ENCODE results near the gene PCDHA10.
"Not testable (repeated sequence)": the region's sequence is repeated elsewhere in the genome, so short reads cannot be mapped to it uniquely, and the experiment has no call there.

Gene PCDHA10

DNA sequence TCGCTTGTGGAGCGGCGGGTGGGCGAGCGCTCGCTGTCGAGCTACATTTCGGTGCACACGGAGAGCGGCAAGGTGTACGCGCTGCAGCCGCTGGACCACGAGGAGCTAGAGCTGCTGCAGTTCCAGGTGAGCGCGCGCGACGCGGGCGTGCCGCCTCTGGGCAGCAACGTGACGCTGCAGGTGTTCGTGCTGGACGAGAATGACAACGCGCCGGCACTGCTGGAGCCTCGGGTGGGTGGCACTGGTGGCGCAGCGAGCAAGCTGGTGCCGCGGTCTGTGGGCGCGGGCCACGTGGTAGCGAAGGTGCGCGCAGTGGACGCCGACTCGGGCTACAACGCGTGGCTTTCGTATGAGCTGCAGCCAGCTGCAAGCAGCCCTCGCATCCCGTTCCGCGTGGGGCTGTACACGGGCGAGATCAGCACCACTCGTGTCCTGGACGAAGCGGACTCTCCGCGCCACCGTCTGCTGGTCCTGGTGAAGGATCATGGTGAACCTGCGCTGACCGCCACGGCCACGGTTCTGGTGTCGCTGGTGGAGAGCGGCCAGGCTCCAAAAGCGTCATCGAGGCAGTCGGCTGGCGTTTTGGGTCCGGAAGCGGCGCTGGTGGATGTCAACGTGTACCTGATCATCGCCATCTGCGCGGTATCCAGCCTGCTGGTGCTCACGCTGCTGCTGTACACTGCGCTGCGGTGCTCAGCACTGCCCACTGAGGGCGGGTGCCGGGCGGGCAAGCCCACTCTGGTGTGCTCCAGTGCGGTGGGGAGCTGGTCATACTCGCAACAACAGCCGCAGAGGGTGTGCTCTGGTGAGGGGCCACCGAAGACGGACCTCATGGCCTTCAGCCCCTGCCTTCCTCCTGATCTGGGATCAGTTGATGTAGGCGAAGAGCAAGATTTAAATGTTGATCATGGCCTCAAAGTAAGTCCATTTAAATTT lies 12.6 kb upstream of the PCDHA10 start:
- no peak for DNase-seq (ENCODE audit: low read depth)

DNA sequence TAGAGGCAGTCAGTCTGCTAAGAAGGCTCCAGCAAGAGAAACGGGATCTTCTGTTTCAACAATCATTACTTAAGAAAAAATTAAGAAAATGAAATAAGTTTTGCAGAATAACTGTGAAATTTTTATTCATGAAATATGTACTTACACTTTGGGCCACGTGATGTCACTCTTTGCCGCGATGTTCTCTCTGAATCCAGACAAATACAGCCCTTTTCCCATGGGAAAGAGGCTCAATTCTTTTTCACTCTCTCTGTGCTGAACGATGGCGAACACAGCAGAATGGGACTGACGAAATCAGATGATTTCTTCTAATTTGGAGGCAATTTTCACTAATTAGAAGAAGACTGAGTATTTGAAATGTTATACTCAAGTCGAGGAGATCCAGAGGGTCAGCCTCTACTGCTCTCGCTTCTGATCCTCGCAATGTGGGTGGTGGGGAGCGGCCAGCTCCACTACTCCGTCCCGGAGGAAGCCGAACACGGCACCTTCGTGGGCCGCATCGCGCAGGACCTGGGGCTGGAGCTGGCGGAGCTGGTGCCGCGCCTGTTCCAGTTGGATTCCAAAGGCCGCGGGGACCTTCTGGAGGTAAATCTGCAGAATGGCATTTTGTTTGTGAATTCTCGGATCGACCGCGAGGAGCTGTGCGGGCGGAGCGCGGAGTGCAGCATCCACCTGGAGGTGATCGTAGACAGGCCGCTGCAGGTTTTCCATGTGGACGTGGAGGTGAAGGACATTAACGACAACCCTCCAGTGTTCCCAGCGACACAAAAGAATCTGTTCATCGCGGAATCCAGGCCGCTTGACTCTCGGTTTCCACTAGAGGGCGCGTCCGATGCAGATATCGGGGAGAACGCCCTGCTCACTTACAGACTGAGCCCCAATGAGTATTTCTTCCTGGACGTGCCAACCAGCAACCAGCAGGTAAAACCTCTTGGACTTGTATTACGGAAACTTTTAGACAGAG lies 7.3 kb upstream of the PCDHA10 start, which contains the start of gene PCDHA9:
TSS of gene PCDHA9 (plus strand) at position 244 of the 964 bp plus-strand sequence. CDS start at position 358, 114 bp downstream.
- not testable (repeated sequence) for DNase-seq (ENCODE audit: low read depth)

DNA sequence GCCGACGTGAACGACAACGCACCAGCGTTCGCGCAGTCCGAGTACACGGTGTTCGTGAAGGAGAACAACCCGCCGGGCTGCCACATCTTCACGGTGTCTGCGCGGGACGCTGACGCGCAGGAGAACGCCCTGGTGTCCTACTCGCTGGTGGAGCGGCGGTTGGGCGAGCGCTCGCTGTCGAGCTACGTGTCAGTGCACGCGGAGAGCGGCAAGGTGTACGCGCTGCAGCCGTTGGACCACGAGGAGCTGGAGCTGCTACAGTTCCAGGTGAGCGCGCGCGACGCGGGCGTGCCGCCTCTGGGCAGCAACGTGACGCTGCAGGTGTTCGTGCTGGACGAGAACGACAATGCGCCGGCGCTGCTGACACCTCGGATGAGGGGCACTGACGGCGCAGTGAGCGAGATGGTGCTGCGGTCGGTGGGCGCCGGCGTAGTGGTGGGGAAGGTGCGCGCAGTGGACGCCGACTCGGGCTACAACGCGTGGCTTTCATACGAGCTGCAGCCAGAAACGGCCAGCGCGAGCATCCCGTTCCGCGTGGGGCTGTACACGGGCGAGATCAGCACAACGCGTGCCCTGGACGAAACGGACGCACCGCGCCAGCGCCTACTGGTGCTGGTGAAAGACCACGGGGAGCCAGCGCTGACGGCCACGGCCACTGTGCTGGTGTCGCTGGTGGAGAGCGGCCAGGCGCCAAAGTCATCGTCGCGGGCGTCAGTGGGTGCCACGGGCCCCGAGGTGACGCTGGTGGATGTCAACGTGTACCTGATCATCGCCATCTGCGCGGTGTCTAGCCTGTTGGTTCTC lies 5.7 kb upstream of the PCDHA10 start:
- not testable (repeated sequence) for DNase-seq (ENCODE audit: low read depth)

DNA sequence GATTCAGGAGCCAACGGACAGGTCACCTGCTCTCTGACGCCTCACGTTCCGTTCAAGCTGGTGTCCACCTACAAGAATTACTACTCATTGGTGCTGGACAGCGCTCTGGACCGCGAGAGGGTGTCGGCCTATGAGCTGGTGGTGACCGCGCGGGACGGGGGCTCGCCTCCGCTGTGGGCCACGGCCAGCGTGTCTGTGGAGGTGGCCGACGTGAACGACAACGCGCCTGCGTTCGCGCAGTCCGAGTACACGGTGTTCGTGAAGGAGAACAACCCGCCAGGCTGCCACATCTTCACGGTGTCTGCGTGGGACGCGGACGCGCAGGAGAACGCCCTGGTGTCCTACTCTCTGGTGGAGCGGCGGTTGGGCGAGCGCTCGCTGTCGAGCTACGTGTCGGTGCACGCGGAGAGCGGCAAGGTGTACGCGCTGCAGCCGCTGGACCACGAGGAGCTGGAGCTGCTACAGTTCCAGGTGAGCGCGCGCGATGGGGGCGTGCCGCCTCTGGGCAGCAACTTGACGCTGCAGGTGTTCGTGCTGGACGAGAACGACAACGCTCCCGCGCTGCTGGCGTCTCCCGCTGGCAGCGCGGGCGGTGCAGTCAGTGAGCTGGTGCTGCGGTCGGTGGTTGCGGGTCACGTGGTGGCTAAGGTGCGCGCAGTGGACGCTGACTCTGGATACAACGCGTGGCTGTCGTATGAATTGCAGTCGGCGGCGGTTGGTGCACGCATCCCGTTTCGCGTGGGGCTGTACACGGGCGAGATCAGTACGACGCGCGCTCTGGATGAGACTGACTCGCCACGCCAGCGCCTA lies 1.7 kb downstream of the PCDHA10 start:
- DNase-seq (ENCODE audit: low read depth), result no peak

DNA sequence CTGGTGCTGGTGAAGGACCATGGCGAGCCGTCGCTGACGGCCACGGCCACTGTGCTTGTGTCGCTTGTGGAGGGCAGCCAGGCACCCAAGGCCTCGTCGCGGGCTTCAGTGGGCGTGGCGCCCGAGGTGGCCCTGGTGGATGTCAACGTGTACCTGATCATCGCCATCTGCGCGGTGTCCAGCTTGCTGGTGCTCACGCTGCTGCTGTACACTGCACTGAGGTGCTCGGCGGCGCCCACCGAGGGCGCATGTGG lies 2.2 kb downstream of the PCDHA10 start:
- no peak for DNase-seq (ENCODE audit: low read depth)

DNA sequence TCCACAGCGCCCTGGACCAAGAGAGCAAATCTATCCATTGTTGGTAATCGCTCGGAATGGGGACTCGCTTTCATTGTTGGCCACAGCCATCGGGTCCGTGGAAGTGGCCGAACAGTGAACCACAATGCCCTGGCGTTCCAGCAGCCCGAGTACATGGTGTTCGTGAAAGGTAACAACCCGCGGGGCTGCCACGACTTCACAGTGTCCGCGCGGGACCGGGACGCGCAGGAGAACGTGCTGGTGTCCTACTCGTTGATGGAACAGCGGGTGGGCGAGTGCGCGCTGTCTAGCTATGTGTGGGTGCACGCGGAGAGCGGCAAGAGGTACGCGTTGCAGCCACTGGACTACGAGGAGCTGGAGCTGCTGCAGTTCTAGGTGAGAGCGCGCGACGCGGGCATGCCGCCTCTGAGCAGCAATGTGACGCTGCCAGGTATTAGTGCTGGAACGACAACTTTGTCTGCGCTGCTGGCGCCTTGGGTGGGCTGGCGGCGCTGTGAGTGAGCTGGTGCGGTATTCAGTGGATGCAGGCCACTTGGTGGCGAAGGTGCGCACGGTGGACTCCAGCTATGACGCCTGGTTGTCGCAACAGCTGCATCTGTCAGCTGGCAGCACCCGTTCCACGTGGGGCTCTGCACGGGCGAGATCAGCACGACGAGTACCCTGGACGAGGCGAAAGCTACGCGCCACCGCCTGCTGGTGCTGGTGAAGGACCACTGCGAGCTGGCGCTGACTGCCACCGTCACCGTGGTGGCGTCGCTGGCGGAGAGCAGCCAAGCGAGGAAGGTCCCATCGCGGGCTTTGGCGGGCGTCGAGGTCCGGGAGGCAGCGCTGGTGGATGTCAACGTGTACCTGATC lies 7.0 kb downstream of the PCDHA10 start:
- no peak for DNase-seq (ENCODE audit: low read depth)

- DNase-seq (ENCODE audit: low read depth), result no peak
Observed at GRCh38 chr5:140868721-140869554, 13.2 kb downstream of the PCDHA10 start, which contains the start of gene PCDHA11. Gene PCDHA11, plus strand, starts transcription at chr5:140868957. Its CDS starts 147 bp downstream, at chr5:140869104.

GRCh38 chr5:140869555-140869886 lies 13.8 kb downstream of the PCDHA10 start:
- no peak for DNase-seq (ENCODE audit: low read depth)

DNA sequence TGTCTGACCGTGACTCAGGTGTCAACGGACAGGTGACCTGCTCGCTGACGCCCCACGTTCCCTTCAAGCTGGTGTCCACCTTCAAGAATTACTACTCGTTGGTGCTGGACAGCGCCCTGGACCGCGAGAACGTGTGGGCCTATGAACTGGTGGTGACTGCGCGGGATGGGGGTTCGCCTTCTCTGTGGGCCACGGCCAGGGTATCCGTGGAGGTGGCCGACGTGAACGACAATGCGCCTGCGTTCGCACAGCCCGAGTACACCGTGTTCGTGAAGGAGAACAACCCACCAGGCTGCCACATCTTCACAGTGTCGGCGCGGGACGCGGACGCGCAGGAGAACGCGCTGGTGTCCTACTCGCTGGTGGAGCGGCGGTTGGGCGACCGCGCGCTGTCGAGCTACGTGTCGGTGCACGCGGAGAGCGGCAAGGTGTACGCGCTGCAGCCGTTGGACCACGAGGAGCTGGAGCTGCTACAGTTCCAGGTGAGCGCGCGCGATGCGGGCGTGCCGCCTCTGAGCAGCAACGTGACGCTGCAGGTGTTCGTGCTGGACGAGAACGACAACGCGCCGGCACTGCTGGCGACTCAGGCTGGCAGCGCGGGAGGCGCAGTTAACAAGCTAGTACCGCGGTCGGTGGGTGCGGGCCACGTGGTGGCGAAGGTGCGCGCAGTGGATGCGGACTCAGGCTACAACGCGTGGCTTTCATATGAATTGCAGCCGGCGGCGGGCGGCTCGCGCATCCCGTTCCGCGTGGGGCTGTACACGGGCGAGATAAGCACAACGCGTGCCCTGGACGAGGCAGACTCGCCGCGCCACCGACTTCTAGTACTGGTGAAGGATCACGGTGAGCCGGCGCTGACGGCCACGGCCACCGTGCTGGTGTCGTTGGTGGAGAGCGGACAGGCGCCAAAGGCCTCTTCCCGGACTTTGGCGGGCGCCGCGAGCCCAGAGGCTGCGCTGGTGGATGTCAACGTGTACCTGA lies 14.8 kb downstream of the PCDHA10 start:
- DNase-seq (ENCODE audit: low read depth), result no peak

GRCh38 chr5:140875085-140876065 lies 19.7 kb downstream of the PCDHA10 start, which contains the start of gene PCDHA12:
Gene PCDHA12, plus strand, starts transcription at chr5:140875308. Its CDS starts 165 bp downstream, at chr5:140875473.
- DNase-seq (ENCODE audit: low read depth), result no peak

DNA sequence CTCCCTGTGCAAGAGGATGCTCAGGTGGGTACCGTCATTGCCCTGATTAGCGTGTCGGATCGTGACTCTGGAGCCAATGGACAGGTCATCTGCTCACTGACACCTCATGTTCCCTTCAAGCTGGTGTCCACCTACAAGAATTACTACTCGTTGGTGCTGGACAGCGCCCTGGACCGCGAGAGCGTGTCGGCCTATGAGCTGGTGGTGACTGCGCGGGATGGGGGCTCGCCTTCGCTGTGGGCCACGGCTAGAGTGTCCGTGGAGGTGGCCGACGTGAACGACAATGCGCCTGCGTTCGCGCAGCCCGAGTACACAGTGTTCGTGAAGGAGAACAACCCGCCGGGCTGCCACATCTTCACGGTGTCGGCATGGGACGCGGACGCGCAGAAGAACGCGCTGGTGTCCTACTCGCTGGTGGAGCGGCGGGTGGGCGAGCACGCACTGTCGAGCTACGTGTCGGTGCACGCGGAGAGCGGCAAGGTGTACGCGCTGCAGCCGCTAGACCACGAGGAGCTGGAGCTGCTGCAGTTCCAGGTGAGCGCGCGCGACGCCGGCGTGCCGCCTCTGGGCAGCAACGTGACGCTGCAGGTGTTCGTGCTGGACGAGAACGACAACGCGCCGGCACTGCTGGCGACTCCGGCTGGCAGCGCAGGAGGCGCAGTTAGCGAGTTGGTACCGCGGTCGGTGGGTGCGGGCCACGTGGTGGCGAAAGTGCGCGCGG lies 21.0 kb downstream of the PCDHA10 start:
- DNase-seq (ENCODE audit: low read depth), result not testable (repeated sequence)

DNA sequence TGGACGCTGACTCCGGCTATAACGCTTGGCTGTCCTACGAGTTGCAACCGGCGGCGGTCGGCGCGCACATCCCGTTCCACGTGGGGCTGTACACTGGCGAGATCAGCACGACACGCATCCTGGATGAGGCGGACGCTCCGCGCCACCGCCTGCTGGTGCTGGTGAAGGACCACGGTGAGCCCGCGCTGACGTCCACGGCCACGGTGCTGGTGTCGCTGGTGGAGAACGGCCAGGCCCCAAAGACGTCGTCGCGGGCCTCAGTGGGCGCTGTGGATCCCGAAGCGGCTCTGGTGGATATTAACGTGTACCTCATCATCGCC lies 21.5 kb downstream of the PCDHA10 start:
- no peak for DNase-seq (ENCODE audit: low read depth)

- DNase-seq (ENCODE audit: low read depth), result no peak
Observed at GRCh38 chr5:140881889-140882590, 26.3 kb downstream of the PCDHA10 start, which contains the start of gene PCDHA13. Gene PCDHA13, plus strand, starts transcription at chr5:140882124. Its CDS starts 145 bp downstream, at chr5:140882269.

DNA sequence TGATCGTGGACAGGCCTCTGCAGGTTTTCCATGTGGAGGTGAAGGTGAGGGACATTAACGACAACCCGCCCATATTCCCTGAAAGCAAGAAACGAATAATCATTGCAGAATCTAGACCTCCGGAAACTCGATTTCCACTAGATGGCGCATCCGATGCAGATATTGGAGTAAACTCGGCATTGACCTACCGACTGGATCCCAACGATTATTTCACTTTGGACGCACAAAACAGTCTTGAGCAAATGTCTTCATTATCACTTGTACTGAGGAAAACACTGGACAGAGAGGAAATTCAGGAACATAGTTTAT lies 26.8 kb downstream of the PCDHA10 start:
- DNase-seq (ENCODE audit: low read depth), result no peak

DNA sequence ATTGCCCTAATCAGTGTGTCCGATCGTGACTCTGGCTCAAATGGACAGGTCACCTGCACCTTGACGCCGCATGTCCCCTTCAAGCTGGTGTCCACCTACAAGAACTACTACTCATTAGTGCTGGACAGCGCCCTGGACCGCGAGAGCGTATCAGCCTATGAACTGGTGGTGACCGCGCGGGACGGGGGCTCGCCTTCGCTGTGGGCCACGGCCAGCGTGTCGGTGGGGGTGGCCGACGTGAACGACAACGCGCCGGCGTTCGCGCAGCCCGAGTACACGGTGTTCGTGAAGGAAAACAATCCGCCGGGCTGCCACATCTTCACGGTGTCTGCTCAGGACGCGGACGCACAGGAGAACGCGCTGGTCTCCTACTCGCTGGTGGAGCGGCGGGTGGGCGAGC lies 27.7 kb downstream of the PCDHA10 start:
- DNase-seq (ENCODE audit: low read depth), result no peak

Measured in activated T-helper 9 cell treated with anti-CD3 and anti-CD28 coated beads, Interleukin-2, amount 50 U/mL, for 16 hours (primary cell).